ENCODE measurements around the gene RGS14. TPM values are rescaled to one million over a fixed set of nuclear protein-coding genes. Genes with fewer than 3 reads are reported as not detected.
"Not testable (repeated sequence)": the region's sequence is repeated elsewhere in the genome, so short reads cannot be mapped to it uniquely, and the experiment has no call there.

RGS14 gene
- total RNA-seq, 1 donor from 2014 or later, result 4.5 TPM

- Histone ChIP-seq H3K9me3 (no peaks in the 10 kb centered on the region), H3K27ac (no peak overlapping the region), H3K36me3 (no peaks in the 10 kb centered on the region), H3K4me1 (no peaks in the 10 kb centered on the region), H3K4me3 (no peak overlapping the region), H3K27me3 (no peaks in the 10 kb centered on the region)
- intact Hi-C loops (cut with DNase I), result no loop called here
- no peak for DNase-seq (ENCODE audit: low spot score in 2 of 2)
- TF ChIP-seq CTCF (IDR thresholded peaks at IDR 0.05), result no peak
Observed at GRCh38 chr5:177410575-177410974, 52.9 kb downstream of the RGS14 start.

GRCh38 chr5:177412603-177413233 is 55.0 kb downstream of the RGS14 start:
- no peaks in the 10 kb centered on the region for H3K4me1 ChIP-seq
- TF ChIP-seq CTCF (IDR thresholded peaks at IDR 0.05), result no peak
- intact Hi-C loops (cut with DNase I), result no loop called here
- no peaks in the 10 kb centered on the region for H3K36me3 ChIP-seq
- no peak overlapping the region for H3K4me3 ChIP-seq
- no peaks in the 10 kb centered on the region for H3K9me3 ChIP-seq
- no peaks in the 10 kb centered on the region for H3K27me3 ChIP-seq
- H3K27ac ChIP-seq, result no peak overlapping the region
- DNase-seq (ENCODE audit: low spot score in 2 of 2), result no peak

GRCh38 chr5:177414481-177414880 is 56.8 kb downstream of the RGS14 start:
- Histone ChIP-seq H3K4me3 (no peak overlapping the region), H3K36me3 (no peaks in the 10 kb centered on the region), H3K4me1 (no peaks in the 10 kb centered on the region), H3K27me3 (no peaks in the 10 kb centered on the region), H3K9me3 (no peaks in the 10 kb centered on the region), H3K27ac (no peak overlapping the region)
- no peak for TF ChIP-seq CTCF (IDR thresholded peaks at IDR 0.05)
- intact Hi-C loops (cut with DNase I), result no loop called here
- DNase-seq (ENCODE audit: low spot score in 2 of 2), result no peak

- H3K27ac ChIP-seq; DNase-seq (ENCODE audit: low spot score in 2 of 2); H3K4me3 ChIP-seq; H3K9me3 ChIP-seq; intact Hi-C loops (cut with DNase I); H3K4me1 ChIP-seq; H3K36me3 ChIP-seq; H3K27me3 ChIP-seq: not testable (repeated sequence)
Observed at GRCh38 chr5:177417081-177417480, 59.4 kb downstream of the RGS14 start.

GRCh38 chr5:177419046-177419445 is 61.3 kb downstream of the RGS14 start:
- no peak for TF ChIP-seq CTCF (IDR thresholded peaks at IDR 0.05)

GRCh38 chr5:177420472-177420871 is 62.7 kb downstream of the RGS14 start:
- intact Hi-C loops (cut with DNase I), result loop anchor here (10.0 kb wide), 1 partner anchor 784 kb away; the partner anchor contains the start of gene HNRNPAB
- H3K27ac ChIP-seq; DNase-seq (ENCODE audit: low spot score in 2 of 2): not testable (repeated sequence)

More at GRCh38 chr5:177419046-177419445, 61.3 kb downstream of the RGS14 start:
- H3K4me1 ChIP-seq, result no peaks in the 10 kb centered on the region
- no peak overlapping the region for H3K27ac ChIP-seq
- H3K36me3 ChIP-seq, result no peaks in the 10 kb centered on the region
- no peaks in the 10 kb centered on the region for H3K27me3 ChIP-seq
- H3K9me3 ChIP-seq, result no peaks in the 10 kb centered on the region
- no peak overlapping the region for H3K4me3 ChIP-seq
- intact Hi-C loops (cut with DNase I), result no loop called here
- DNase-seq (ENCODE audit: low spot score in 2 of 2), result no peak

More at GRCh38 chr5:177420472-177420871, 62.7 kb downstream of the RGS14 start:
- H3K27me3 ChIP-seq, H3K9me3 ChIP-seq, H3K4me1 ChIP-seq, H3K36me3 ChIP-seq, H3K4me3 ChIP-seq: not testable (repeated sequence)
